Stimulated activated CD8-positive, alpha-beta memory T cell treated with anti-CD3 and anti-CD28 coated beads, Interleukin-12 subunit alpha, Interleukin-12 subunit beta, amount 100 ng/mL, for 24 hours (primary cell): ENCODE data around the gene CATSPERB.
"Not testable (repeated sequence)": the region's sequence is repeated elsewhere in the genome, so short reads cannot be mapped to it uniquely, and the experiment has no call there.

Source experiments
- DNase-seq: peaks from one replicate; pipeline ENCODE4 v3.0.0-alpha.2; 2020; ENCODE audit errors: extremely low read depth

The CATSPERB gene, protein sequence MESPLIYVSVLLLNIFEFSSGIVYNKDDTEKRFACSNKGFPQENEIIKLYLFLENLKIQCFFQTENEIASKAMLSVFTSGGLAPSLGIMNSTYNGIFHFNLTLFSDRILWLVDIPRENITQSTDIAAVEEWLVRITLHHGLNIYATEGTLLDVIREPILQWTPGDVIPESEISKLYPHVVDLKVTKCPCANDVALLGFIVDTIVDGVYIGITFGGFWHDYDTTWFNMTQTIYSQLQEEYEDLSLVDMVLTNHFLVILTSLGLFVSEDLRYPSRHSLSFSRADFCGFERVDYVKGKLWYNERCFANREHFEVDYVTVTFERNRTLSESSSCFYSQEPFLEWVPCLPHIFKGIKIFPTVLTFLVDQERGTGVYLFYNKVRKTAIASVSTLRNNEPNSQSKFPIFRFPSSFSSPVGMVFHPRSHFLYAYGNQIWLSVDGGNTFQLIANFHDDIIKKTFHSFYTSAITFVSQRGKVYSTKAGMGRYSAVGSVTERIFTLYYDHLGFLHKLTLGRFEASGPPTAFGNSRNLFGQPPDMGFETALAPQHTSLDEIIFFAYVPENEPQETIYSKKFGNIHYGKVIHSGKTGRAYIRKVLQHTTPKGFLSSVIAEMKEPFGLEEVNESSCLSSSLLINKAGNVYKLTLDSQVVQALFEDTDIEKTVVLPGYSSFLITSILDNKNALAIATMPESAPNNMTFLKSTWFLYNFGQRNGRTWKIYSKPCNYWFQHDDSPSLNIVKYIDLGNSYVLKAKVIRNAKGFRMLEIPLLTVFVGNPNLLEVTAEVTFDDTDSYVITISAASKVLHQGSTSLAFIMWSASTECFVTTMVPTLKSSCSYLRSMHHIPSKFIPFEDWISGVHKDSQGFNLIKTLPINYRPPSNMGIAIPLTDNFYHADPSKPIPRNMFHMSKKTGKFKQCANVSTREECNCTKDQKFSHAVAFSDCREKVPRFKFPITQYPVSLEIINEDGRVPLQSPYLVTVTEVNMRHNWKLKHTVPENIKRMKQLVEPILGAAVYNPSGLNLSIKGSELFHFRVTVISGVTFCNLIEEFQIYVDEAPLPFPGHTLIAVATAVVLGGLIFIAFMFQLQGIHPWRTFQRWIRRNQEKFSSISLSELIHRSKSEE

DNA sequence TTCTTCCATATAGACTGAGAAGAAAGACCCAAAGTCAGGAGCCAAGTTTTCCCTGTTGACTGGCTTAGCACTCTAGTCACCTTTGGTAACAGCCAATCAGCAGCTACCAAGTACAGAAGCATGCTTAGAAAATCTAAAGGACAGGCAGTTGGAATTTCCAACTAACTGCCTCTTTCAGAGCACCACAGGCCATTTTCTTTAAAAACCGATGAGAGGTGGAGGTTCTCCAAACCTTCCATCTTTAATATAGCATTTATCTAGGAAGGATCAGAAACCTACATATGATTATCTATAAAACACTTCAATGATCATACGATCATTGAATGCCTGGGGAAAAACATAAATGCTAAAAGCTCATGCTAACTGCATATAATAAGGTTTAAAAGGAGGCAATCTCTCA, at the start of gene CATSPERB:
Gene CATSPERB, minus strand, starts transcription at position 101 of the 400 bp plus-strand sequence. CDS start 2,607 bp downstream, outside the sequence.
- no peak for DNase-seq

DNA sequence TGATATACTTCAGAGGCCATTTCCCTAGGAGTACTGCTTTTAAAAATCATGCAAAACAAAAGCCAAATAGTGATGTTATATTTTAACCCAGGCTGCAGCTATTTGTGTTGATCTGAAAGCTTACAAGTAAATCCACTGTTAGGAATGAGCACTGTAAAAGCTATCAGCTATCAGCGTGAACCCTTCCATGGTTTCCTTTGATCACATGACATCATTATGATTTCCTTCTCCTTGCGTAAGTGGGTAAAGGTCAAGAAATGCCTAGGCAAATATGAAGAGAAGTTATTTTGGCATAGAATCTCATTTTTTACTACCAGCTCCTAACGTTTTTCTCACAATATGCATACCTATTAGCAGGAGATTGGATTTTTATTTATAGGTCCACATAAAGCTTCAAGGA, 48.6 kb upstream of the CATSPERB start:
- no peak for DNase-seq

DNA sequence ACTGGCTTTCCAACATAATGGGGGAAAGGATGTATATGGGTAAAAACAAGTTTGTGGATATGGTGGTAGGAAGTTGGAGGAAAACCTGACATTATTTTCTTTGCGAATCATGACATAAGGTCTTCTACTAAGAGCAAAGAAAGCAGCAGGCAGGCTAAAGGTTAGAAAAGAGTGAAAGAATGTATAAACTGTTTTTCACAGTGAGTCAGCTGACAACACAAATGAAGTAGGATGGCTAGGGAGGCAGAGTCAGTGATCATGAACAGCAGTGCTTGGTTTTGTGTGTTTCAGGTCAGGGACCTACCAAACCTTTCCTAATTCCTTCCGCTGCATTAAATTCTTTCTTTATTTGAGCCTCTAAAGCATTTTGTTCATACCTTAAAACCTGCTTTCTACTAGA, 46.3 kb upstream of the CATSPERB start:
- DNase-seq, result no peak

DNA sequence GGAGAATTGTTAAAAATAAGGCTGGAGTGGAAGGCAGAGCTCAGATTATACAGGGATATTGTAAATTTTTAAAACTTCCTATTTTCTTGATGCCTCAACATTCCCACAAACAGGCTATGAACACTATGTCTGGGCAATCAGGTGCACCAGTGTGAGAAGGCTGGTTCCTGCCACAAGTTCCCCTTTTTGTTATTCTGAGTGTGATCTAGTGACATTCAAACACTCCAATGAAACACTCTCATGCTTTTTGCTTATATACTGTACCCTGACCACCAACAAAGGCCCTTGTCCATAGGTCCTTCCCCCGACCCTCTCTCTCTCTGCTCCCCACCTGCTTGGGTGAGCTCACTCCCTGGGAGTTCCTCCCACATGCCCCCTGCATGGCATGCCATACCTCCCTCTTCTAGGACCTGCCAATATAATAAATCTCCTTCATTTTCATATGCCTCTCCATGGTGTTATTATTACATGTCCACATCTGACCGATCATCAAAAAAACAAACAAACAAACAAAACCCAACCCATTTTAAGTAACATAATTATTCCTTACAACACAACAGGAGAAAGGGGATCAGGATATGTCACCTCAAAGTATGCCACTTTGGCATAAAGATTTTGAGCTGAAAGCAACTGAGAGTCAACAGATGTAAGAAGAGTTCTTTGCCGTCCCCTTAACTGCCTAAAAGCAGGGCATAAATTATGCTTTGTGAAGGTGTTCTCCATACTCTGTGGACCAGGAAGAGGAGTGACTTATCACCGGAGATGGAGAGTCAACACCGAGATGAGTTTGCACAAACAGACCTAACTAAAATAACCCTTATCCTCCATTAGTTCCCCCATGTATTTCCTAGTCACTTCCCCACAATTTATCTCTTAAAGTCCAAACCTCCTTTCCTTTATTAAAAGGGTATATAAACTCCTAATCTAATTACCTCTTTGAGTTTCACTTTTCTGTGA, 42.5 kb upstream of the CATSPERB start:
- no peak for DNase-seq

DNA sequence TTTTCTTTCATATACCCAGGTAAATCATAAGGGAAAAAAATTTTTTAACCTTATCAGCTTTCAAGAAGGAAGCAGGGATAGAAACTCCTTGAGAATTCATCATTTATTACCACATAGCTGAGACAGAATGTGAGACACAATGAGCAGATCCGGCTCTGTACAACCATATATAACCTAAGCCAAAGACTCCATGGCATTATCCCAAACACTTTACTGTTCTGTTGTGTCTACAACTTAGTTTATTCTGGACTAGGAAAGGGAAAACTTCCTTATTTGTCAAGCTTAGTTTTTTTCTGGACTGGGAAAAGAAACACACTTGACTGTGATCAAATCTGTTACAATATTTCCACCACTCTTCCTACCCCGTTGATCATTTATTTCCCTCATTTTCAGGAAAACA, 38.3 kb upstream of the CATSPERB start:
- no peak for DNase-seq

DNA sequence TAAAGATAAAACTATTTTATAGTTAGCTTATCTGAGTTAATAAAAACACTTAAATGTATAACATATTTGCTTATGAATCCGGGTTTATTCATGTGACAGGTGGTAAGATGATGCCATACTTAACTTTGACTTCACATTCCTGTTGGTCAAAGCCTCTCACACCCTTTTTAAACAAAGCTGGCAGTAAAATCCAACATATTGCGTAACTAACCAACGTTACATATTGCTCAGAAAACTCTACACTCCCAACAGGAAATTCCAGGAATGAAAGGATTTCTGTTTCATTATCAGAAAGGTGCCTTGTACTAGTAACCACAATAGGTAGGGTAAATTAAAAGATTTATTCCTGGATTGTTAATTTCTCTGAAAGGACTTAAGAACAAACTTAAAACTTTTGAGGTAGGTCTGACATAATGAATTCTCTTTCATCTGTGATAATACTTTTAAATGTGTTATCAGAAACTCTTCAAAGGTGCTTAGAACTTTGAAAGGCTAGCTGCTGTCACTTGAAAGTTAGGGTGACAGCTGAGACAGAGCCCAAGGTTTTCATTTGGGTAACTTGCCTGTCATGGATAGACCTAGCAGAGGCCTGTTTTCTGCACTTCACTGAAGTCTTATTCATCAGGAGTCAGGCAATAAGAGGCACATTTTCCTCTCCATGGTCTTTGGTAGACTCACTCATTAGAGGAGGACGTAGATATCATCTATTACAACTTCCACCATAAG, 23.8 kb upstream of the CATSPERB start:
- DNase-seq, result no peak

DNA sequence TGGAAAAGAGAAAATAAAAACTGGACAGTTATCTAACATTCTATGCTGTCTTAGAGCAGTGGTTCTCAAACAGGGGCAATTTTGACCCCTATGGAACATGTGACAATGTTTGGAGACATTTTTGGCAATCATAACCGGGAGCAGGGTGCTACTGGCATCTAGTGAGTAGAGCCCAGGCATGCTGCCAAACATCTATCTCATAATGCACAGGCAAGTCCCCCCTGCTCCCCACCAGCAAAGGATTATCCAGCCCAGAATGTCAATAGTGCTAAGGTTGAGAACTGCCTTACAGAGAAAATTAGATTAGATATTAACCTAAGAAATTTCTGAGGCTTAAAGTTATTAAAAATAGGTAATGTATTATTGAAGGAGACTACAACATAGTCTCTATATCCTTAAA, 22.9 kb upstream of the CATSPERB start:
- DNase-seq, result no peak

DNA sequence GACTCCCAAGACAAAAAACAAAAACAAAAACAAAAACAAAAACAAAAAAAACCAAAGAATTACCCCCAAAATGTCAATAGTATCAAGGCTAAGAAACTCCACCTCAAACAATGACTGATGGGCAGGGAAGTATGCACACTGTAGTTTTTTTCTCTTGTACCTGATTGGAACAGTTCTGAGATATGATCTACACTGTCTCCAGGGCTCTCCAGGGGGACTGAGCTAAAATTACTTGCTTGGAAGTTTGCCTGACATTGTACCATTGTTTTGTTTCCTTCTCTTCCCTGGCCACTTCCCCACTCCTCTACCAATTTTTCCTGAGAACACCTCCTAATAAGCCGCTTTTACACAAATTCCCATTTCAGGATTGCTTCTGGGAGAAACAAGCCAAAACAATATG, 22.3 kb upstream of the CATSPERB start:
- no peak for DNase-seq

DNA sequence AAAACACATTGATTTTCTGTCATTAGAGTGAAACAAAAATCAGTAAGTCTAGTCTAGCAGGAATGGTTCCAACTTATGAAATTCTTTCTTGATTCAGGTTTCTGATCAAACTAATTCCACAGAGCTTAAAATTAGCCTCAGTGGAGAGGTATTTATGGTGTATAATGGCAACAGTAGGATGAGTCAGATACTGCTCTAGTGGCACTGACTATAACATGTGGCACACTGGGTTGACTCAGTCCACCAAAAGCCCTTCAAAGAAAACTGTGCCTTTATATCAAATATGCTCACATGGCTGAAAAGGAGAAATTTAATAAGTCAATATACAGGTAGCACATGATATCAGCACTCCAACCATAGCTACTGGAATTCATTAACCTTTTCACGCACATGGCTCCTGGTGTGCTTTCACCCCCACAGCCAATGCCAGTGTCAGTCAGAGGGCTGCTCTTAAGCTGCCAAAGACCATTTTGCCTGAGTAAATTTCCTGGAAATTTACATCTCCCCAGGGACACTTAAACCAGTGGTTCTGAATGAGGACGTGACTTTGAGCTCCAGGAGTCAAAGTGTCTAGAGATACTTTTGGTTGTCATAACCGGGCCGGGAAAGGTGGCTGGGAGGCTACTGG, 21.7 kb upstream of the CATSPERB start:
- no peak for DNase-seq

DNA sequence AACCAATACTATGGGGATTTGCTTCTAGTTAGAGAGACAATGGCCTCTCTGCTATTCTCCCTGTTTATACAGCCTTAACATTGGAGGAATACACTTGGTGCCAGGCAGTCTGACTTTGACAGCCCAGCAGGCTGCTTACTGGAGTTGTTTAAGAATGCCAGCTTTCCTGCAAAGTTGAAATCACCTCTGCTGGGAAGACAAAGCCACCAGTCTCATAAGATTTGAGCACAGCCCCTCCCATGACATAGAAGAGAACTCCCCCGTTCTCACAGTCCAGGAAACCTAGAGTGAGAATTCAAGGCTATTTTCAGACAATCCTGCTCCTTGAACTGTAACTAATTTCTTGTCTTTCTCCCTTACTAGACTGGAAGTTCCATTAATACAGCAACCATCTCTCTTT, 21.1 kb upstream of the CATSPERB start:
- DNase-seq, result no peak

DNA sequence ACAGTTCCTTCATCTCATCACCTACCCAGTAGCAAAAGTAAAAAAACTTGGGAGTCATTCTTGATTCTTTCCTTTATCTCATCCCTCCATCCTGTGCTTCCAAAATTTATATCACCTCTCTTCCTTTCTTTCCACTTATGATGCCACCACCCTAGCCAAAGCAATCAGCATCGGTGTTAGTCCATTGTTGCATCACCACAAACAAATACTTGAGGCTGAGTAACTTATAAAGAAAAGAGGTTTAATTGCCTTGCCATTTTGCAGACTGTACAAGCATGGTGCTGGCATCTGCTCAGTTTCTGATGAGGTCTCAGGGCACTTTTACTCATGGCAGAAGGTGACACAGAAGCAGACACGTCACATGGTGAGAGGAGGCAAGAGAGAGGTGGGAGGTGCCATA, 19.8 kb upstream of the CATSPERB start:
- DNase-seq, result no peak

DNA sequence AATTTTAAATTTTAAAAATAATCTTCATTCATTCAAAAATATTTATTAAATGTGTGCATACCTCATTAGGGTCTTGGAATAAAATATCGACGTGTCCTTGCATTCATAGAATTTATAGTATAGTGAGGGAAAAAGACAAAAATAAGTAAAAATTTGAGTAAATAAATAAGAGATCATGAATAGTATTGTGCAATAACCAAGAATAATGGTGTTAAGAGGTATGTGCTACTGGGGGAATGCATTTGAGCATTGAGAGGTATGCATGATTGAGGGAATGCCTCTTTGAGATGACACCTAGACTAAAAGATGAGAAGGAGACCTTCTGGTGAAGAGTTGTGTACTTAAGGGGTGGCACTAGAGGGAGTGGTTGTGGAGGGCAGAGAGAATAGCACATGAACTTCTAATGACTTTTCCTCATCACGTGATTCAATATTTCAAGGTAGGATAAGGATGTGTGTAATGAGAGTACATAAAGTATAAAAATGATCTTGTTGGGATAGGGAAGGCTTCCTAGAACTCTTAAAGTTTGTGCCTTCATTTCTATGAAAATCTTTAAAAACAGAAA, 18.8 kb upstream of the CATSPERB start:
- no peak for DNase-seq

DNA sequence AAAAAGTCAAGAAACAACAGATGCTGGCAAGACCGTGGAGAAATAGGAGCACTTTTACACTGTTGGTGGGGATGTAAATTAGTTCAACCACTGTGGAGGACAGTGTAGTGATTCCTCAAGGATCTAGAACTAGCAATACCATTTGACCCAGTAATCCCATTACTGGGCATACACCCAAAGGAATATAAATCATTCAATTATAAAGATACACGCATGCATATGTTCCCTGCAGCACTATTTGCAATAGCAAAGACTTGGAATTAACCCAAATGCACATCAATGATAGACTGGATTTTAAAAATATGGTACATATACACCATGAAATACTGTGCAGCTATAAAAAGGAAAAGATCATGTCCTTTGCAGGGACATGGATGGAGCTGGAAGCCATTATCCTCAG, 18.0 kb upstream of the CATSPERB start:
- DNase-seq, result no peak

DNA sequence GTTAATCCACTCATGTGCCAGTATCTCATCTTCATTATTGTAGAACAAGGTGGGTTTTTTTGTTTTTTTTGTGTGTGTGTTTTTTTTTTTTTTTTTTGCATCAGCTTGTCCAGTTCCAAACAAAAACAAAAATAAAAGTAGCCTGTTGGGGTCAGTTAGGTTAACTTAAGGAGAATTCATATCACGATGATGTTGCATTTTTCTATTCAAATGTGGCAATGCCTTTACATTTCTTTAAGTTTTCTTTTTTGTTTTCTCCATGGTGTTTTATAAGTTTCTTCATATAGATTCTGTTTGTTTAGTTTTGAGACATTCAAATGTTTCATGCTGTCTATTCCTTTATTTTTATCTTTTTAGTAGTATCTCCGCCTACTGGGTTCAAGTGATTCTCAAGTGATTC, 16.2 kb upstream of the CATSPERB start:
- DNase-seq, result no peak

DNA sequence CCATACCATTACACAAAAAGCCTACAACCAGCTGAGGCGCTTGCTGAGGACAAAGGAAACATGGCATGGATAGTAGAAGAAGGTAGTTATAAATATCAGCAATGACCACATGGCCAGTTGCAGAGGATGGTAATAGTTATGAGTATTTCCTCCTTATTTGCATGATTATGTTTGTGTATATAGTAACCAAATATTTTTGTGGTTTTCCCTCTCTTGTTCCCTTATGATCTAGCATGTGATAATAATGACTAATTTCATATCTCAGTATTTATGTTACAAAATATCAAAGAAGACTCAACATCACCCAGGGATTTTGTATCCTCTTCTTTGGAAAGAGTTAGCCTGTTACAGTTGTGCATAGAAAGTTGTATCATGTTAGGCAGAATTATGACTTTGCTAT, 13.5 kb upstream of the CATSPERB start:
- DNase-seq, result no peak

DNA sequence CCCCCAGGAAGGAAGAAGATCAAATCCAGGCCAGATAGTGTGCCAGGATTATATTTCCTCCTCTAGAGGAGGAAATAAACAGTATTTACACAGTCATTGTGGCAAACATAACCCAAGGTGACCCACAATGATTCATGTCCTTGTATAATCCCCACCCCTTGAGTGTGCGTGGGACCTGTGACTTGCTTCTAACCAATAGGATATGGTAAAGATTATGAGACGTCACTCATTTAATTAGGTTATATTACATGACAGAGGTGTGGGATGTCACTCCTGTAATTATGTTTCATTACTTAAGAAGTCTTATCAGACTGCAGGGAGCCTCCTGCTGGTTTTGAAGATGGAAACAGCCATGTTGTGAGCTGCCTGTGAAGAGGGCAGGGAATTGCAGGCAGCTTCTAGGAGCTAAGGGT, 12.2 kb upstream of the CATSPERB start:
- no peak for DNase-seq

DNA sequence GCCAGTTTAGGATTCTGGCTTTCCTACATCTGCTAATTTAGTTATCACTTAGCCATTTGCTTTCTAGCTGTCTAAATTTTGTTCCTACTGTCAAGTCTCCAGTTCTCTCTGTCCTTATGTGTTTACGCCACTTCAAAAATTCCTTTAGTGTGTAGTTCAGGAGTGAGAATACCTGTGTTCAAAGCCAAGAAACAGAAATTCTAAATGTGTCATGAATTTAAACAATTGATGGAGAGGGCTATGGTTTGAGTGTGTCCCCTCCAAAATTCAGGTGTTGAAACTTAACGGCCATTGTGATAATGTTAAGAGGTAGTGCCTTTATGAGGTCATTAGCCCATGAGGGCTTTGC, 11.4 kb upstream of the CATSPERB start:
- no peak for DNase-seq

DNA sequence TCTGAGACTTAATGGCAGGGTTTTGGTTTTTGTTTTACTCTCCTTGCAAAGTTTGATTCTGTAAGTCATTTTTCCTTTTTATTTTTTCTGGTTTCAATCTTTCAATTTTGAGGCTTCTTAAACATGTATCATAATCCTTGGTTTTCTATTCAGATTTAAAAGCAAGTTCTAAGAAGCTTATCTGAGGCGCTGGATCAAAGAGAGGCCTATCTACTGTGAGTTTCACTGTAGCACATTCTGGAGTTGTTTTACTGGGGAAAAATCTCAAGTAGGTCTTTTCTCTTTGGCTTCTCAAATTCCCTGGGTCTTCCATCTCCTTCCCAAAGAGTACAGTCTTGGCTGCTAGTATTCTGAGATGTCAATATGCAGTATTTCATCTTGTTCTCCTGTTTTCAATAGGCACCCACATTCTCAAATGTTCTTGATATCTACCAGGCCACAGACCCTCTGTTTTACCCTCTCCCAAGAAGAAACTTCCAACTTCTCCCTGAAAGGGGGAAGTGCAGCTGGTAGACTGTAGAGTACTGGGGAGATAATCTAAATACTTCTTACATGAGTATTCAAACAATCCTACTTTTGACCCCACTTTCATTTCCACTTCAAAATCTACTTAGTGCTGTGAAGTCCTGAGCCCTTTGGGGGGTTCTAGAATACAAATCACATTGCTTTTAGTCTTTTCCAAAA, 10.9 kb upstream of the CATSPERB start:
- DNase-seq, result no peak

DNA sequence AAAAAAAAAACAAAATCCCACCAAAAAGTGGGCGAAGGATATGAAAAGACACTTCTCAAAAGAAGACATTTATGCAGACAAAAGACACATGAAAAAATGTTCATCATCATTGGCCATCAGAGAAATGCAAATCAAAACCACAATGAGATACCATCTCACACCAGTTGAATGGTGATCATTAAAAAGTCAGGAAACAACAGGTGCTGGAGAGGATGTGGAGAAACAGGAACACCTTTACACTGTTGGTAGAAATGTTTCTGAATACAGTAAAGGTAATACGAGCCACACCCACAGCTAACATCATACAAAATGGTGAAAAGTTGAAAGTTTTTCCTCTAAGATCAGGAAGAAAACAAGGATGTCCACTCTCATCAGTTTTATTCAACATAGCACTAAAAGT, 8.0 kb upstream of the CATSPERB start:
- not testable (repeated sequence) for DNase-seq
